MG63 (cell line): Measurements from ENCODE around the gene IFRD2. TPM values are rescaled to one million over a fixed set of nuclear protein-coding genes. Genes with fewer than 3 reads are reported as not detected.
A peak's percentile ranks its signal among the peaks of the same experiment; 100 is the strongest.
"Not testable (repeated sequence)": the region's sequence is repeated elsewhere in the genome, so short reads cannot be mapped to it uniquely, and the experiment has no call there.

Experiments
- DNase-seq: peaks from one replicate; pipeline ENCODE4 v3.0.0-alpha.2; 2020
- H3K27me3 ChIP-seq: fragments of 250-450 bp; sonication (Bioruptor Pico); 2 replicates; pipeline ENCODE4 v1.5.1; 2020; ENCODE audit warnings: mild to moderate bottlenecking, moderate library complexity
- H3K36me3 ChIP-seq: fragments of 250-450 bp; sonication (Bioruptor Pico); 2 replicates; pipeline ENCODE4 v1.5.1; 2020; ENCODE audit warnings: mild to moderate bottlenecking, moderate library complexity
- H3K4me3 ChIP-seq: fragments of 250-450 bp; sonication (Bioruptor Pico); 2 replicates; pipeline ENCODE4 v1.5.1; 2020; ENCODE audit warnings: mild to moderate bottlenecking, moderate library complexity
- H3K9me3 ChIP-seq: fragments of 250-450 bp; sonication (Bioruptor Pico); 2 replicates; pipeline ENCODE4 v1.5.1; 2020; ENCODE audit warnings: mild to moderate bottlenecking, moderate library complexity
- total RNA-seq: library from RNA; depleted of rRNA; stranded (reverse); fragments of >200 nt; shearing (Covaris generic); gene quantifications from 2 replicates; pipeline ENCODE4 v1.2.3, GENCODE V29; 2014; ENCODE audit warnings: low replicate concordance

Gene IFRD2
- total RNA-seq, 1 experiment from 2014 or later: 101 TPM

DNA sequence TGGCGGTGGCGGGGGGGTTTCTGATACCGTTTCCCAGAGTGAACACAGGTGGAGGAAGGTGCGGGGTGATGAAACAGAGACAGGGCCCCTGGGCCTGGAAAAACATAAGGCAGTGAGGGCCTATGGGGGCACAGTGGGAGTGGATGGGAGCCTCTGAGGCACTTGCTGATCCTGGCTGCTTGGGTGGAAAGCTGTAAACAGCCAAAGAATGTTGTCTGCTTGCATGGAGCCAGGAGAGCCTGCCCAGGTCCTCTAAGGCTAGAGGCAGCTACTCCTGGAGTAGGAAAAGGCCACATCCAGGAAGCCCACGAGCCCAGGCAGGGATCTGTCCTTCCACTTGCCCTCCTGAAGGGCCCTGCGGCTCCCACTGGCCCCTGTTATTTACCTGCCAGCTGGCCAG, 26.2 kb downstream of the IFRD2 start:
- no peaks in the 10 kb centered on the region for H3K36me3 ChIP-seq
- H3K9me3 ChIP-seq: no peaks in the 10 kb centered on the region
- H3K4me3 ChIP-seq: no peak overlapping the region
- no peaks in the 10 kb centered on the region for H3K27me3 ChIP-seq
- DNase-seq: no peak

DNA sequence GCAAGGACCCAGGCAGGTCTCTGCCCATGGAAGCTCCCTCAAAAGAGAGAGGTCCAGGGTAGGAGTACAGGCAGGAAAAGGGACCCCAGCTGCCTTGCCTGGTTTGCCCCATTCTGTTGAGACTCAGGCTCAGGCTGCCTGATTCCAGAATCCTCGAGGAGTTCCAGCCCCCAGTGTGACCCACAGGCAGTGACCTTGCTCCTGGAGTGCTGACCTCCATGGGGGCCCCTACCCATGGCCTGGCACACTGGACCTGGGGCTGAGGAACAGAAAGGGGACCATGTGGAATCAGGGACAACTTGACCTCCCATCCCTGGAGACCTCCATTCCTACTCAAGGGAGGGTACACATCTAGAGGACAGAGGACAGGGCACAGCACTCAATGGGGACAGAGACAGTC, 26.7 kb downstream of the IFRD2 start:
- Histone ChIP-seq H3K4me3 (no peak overlapping the region), H3K27me3 (no peaks in the 10 kb centered on the region), H3K9me3 (no peaks in the 10 kb centered on the region), H3K36me3 (no peaks in the 10 kb centered on the region)
- no peak for DNase-seq

DNA sequence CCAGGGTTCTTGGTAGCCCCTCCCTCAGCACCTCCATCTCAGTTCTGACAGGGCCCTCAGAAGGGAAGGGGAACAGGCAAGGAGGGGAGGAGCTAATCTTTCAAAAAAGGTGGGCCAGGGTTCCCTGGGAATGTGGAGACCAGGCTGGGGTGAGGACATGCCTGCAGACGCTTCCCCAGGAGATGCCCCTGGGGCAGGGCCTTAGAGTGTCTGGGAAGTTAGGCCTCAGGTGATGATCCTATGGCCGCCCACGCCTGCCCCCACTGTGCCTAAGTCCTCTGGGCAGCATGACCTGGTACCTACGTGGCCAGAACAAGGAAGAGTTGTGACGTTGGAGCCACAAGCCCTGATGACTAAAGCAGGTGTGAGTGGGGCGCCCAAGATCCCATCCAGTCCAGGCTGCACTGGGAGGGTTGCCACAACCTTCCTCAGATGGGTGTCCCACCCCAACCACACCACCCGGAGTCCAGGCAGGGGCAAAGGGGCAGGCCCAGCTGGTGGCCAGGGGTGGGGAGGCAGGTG, 27.2 kb downstream of the IFRD2 start:
- H3K4me3 ChIP-seq: no peak overlapping the region
- no peaks in the 10 kb centered on the region for H3K27me3 ChIP-seq
- no peaks in the 10 kb centered on the region for H3K9me3 ChIP-seq
- DNase-seq: no peak
- no peaks in the 10 kb centered on the region for H3K36me3 ChIP-seq

DNA sequence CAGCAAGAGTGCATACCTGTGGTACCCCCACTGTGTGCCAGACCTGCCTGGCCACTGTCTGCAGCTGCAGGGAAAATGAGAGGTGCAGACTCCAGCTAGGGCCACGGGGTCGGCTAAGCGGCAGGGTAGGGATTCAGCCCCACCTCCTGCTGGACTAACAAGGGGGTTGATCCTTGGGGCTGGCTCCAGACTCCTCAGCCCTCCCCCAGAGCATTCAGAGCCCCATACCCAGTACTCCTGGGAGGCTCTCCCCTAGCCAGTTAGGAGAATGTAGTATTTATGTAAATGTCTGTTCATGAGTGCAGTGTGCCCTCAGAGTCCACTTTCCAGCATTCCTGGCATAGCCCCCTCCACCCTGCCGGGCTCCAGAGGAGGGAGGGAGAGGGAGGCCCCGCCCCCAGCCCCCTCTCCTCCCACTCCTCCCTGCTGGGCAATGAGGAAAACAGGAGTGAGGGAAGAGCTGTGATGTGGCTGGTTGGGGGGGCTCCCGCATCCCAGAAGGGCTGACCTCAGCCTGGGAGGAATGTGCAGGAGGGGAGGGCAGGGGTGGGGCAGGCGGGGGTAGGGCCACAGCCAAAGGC, 27.8 kb downstream of the IFRD2 start:
- peak; percentile 93 for DNase-seq
- H3K4me3 ChIP-seq: no peak overlapping the region
- H3K36me3 ChIP-seq: no peaks in the 10 kb centered on the region
- H3K9me3 ChIP-seq: no peaks in the 10 kb centered on the region
- H3K27me3 ChIP-seq: no peaks in the 10 kb centered on the region

DNA sequence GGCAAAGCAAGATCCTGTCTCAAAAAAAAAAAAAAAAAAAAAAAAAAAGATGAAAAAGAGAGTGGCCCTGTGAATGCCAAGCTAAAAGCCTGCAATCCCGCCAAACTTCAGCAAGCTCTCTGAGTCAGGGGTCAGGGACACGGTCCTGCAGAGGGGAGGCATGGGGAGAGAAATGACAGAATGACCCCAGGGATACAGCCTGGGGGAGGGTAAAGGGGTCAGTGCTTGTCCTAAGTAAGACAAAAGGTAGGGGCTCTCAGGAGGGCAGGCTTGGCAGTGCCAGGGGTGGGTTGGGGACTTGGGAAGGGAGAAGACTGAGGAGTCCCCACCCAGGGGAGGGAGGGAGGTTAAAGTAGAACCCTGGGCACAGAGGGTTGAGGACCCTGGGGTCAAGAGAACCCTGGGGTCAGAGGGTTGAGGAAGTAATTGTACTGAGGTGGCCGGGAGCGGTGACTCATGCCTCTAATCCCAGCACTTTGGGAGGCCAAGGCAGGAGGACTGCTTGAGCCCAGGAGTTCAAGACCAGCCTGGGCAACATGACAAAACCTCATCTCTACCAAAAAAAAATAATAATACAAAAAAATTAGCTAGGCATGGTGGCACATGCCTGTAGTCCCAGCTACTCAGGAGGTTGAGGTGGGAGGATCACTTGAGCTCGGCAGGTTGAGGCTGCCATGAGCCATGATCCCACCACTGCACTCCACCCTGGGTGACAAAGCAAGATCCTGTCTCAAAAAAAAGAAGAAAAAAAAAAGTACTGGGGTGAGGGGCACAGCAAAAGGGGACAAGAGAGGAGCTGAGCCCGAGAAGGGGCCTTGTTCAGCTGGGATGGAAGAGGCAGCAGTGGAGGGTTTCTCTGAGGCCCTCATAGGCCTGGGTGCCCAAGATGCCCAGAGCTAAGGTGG, 28.5 kb downstream of the IFRD2 start:
- Histone ChIP-seq H3K9me3 (no peaks in the 10 kb centered on the region), H3K4me3 (no peak overlapping the region), H3K27me3 (no peaks in the 10 kb centered on the region), H3K36me3 (no peaks in the 10 kb centered on the region)
- peak; percentile 72 for DNase-seq

DNA sequence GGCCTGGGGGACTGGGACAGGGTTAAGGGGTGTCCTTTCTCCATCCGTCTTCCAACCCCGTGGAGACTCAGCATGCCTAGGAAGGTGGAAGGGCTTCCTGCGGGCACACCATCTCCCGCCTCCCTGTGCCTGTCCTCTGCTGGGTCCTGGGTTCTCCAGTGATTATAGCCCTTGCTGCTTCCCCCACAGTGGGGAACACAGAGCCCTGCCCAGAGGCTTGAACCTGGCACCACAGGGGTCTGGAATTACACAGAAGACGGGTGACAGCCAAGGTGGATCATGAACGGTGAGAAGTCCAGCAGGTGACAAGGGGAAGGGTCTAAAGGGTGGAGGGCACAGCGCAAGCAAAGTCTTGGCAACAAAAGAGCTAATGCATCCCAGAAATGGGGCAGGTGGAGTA, 29.5 kb downstream of the IFRD2 start:
- no peaks in the 10 kb centered on the region for H3K27me3 ChIP-seq
- H3K36me3 ChIP-seq: no peaks in the 10 kb centered on the region; the same call in 1 of the 2 replicates
- H3K4me3 ChIP-seq: no peak overlapping the region
- no peaks in the 10 kb centered on the region for H3K9me3 ChIP-seq
- no peak for DNase-seq

DNA sequence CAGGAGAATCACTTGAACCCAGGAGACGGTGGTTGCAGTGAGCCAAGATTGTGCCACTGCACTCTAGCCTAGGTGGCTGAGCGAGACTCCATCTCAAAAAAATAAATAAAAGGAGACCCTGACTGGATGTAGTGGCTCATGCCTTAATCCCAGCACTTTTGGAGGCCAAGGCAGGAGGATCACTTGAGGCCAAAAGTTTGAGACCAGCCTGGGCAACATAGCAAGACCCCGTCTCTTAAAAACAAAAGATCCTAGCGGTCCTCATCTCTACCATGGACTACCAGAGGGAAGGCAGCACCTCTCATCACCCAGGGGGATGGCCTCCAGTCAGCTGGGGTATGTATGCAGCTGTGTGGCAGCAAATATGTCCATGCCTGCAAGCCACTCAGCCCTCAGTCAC, 30.0 kb downstream of the IFRD2 start:
- not testable (repeated sequence) for H3K9me3 ChIP-seq, H3K36me3 ChIP-seq, DNase-seq, H3K27me3 ChIP-seq, H3K4me3 ChIP-seq

DNA sequence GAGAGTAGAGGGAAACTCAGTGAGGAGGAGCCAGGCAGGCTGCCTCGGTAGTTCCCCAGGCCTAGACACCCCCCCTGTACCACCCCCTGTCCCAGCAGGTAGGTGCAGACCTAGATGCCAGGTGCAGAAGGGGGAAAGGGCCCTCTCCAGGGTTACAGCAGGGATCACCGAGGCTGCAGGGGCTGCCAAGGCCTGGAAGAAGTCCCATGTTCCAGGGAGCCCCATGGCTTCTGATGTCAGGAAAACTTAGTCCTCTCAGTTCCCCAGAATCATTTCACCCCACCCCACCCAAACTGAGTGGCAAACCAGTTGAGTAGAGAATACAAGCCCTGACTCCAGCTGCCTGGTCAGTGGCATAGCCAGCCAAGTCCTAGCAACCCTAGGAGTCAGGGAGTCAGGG, 30.7 kb downstream of the IFRD2 start:
- no peak for DNase-seq
- Histone ChIP-seq H3K36me3 (peaks cover 7% of the 10 kb centered on the region), H3K27me3 (no peaks in the 10 kb centered on the region), H3K9me3 (no peaks in the 10 kb centered on the region), H3K4me3 (no peak overlapping the region)

DNA sequence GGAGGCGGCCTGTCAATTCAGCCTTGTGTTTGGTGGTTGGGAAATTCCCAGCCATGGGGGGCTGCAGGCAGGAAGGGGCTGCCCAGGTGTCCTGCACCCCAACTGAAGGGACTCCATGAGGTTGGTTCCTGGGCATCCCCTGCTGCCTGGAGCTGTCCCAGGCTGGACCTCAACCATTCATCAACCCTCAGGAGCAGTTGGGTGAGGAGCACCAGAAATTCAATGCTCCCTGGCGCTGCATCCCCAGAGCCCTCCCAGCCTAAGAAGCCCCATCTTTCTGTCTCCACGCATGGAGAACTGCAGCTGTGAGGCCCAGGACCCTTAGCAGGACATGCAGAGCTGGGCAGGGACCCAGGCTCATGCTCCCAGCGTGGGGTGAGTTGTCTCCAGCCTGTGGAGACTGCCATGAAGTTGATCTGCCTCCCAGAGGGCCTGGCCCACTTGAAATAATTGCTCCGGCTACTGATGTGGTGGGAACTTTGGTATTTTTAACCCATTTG, 31.2 kb downstream of the IFRD2 start:
- peaks cover 8% of the 10 kb centered on the region for H3K36me3 ChIP-seq
- H3K4me3 ChIP-seq: peak overlapping the region; percentile 54
- DNase-seq: no peak
- no peaks in the 10 kb centered on the region for H3K9me3 ChIP-seq
- H3K27me3 ChIP-seq: no peaks in the 10 kb centered on the region

DNA sequence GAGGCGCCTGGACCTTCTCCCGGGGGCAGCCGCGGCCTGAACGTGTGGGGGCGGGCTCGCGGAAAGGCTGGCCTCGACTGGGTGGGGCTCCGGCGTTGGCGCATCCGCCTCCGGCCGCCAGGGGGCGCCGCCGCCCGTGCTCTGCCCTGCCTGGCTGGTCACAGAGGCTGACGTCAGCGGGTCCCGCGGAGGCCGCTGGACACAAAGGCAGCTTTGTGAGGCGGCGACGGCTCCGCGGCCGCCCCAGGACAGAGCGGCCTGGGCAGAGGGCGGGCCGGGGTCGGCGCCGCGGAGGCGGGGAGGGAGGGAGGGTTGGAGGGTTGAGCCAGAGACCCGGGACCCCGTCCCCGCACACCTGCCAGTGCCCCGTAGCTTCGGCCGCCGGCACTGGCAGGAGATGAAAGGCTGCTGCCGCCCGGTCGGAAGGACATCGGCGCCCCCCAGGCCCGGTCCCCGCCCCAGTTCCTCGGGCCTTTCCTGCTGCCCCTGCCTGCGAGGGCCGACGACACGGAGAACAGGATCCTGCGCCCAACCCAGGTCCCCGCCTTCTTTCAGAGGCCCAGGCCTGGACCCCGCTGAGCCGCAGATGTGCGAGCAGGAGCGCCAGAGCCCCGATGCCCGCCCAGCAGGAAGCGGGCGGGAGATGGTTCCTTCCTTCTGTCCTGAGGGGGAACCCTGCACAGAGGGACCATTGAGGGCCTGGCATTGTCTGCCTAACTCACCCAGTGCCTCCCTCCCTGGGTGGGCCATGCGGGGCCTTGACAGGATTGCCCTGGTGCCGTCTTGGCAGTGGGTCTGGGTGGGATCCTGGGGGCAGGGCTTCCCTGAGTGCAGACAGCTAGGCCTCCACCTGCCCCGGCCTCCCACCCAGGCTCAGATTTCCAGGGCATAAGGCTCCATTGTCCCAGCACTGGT, 31.9 kb downstream of the IFRD2 start:
- peak; percentile 88 for DNase-seq
- H3K4me3 ChIP-seq: peak overlapping the region; percentile 54
- H3K9me3 ChIP-seq: no peaks in the 10 kb centered on the region
- no peaks in the 10 kb centered on the region for H3K27me3 ChIP-seq
- H3K36me3 ChIP-seq: peaks cover 8% of the 10 kb centered on the region

DNA sequence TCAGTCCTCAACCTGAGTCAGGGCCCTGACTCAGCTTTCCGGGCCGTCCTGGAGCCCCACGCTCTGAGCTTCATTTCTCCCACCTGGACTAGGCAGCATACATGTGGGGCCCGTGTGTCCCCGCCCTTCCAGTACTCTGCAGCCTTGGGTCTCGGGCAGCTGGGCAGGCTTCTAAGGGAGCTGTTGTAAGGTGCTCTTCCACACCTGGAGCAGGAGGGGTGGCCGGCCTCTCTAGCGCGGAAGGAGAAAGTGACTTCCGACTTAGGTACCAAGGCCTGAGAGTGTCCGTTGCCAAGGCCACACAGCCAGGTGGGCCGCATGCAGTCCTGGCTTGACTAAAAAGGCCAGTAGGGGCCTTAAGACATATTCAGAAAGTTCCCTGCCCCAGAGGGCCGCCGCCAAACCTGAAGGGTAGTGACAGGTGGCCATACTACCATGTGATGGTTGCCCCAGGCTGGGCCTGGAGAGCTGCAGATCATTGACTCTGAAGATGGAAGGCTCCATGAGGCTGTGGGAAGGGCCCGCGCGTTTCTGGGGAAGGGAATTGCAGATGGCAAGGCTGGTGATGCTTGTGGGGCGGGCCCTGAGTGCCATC, 32.7 kb downstream of the IFRD2 start:
- Histone ChIP-seq H3K36me3 (peaks cover 8% of the 10 kb centered on the region), H3K27me3 (no peaks in the 10 kb centered on the region)

DNA sequence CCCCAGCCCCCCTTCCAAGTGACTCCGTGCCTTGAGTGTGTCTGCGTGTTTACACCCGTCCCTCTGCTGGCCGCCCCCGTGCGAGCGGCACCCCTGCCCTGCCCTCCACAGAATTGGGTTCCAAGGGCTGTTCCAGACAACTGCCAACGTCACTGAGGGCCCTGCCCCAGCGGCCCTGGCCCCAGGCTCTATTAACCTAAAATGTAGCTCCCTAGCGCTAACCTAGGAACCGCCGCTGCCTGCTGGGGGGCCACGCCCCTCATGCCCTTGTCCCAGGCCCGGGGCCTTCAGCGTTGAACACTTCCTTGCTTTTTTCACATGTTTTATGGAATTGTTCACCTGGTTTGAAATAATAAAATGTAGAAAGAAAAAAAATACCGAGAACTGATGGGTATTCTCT, 33.2 kb downstream of the IFRD2 start:
- Histone ChIP-seq H3K9me3 (no peaks in the 10 kb centered on the region), H3K27me3 (no peaks in the 10 kb centered on the region), H3K36me3 (peaks cover 8% of the 10 kb centered on the region), H3K4me3 (no peak overlapping the region)
- DNase-seq: no peak

More for the DNA sequence above, 32.7 kb downstream of the IFRD2 start:
- Histone ChIP-seq H3K4me3 (no peak overlapping the region; the same call in 1 of the 2 replicates), H3K9me3 (no peaks in the 10 kb centered on the region)
- DNase-seq: no peak

DNA sequence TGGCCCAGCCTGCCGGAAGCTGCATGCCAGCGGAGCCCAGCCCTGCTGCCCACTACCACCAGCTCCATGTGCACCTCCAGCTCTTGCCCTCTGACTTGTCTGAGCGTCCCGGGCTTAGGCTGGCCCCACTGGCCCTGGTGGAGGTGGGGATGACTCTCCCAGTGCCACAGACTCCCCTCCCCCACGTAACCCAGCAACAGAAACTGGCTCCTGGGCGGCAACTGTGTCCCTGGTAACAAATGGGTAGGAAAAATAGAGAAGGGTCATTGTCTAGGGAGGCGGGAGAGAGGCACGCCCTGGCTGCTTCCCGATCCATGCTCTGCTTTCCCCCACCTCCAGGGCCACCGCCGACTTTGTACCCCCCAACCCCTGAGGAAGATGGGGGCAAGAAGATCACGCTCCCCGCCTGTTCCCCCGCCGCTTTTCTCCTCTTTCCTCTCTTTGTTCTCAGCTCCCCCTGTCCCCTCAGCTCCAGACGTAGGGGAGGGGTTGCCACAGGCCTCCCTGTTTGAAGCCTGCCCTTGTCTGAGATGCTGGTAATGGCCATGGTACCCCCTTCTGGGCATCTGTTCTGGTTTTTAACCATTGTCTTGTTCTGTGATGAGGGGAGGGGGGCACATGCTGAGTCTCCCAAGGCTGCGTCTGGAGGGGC, 34.1 kb downstream of the IFRD2 start:
- DNase-seq: no peak
- no peaks in the 10 kb centered on the region for H3K27me3 ChIP-seq
- H3K4me3 ChIP-seq: no peak overlapping the region
- peaks cover 8% of the 10 kb centered on the region for H3K36me3 ChIP-seq
- H3K9me3 ChIP-seq: no peaks in the 10 kb centered on the region

DNA sequence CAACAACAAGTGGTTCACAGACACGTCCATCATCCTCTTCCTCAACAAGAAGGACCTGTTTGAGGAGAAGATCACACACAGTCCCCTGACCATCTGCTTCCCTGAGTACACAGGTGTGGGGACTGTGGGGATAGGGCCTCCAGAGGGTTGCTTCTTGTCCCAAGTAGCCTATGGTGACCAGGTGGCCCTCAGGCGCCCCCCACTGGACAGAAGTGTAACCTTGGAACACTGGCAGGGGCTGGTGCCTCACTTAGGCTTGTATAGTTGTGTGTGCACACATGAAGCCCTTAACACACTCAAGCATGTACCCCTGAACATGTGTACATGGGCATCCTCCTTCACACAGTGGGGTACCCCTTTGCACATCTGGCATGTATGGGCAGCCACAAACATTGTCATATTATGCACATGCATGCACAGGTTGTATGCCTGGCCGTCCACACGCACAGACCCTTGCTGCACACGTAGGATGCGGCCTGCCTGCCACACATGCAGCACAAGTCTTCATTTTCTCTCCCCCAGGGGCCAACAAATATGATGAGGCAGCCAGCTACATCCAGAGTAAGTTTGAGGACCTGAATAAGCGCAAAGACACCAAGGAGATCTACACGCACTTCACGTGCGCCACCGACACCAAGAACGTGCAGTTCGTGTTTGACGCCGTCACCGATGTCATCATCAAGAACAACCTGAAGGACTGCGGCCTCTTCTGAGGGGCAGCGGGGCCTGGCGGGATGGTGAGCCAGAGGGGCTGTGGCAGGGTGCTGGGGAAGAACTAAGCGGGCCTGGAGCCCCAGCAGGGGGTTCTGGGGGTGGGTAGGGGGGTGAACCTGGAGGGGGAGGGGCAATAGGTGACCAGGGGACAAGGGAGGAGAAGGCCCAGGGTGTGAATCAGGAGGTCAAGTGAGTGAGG, 35.0 kb downstream of the IFRD2 start:
- peaks cover 10% of the 10 kb centered on the region for H3K36me3 ChIP-seq

DNA sequence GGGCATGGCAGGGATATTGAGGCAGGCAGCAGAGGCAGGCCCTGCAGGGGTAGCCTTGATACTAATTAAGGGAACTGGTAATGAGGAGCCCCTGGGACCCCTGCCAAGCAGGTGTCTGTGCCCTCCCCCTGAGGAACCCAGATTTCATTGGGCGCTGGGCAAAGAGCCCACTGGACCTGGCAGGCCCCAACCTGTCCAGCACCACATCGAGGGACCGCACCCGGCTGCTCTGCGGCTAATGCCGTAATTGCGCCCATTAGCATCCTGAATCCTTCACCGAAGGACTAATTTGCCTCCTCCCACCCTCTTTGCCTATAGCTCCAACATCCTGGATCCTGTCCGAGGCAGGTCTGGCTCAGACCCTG, 37.0 kb downstream of the IFRD2 start:
- Histone ChIP-seq H3K36me3 (peaks cover 12% of the 10 kb centered on the region), H3K9me3 (no peaks in the 10 kb centered on the region), H3K27me3 (no peaks in the 10 kb centered on the region)

More for the DNA sequence above, 35.0 kb downstream of the IFRD2 start:
- Histone ChIP-seq H3K27me3 (no peaks in the 10 kb centered on the region), H3K9me3 (no peaks in the 10 kb centered on the region), H3K4me3 (no peak overlapping the region)
- no peak for DNase-seq

More for the DNA sequence above, 37.0 kb downstream of the IFRD2 start:
- DNase-seq: no peak
- no peak overlapping the region for H3K4me3 ChIP-seq
